Measurements from ENCODE around the gene KLHL3.

Gene KLHL3

GRCh38 chr5:137599457-137599856 is 136.4 kb downstream of the KLHL3 start:
- Histone ChIP-seq H3K27ac (ENCODE audit: low read depth, low read length) (no peak overlapping the region), H3F3A (ENCODE audit: insufficient read depth) (no peaks in the 10 kb centered on the region), H3K9me2 (replicated peaks; ENCODE audit: insufficient read depth, low read length) (no peaks in the 10 kb centered on the region), H4K20me1 (ENCODE audit: low read depth, low read length) (no peaks in the 10 kb centered on the region), H3K4me2 (ENCODE audit: low read depth, low read length, poor library complexity, severe bottlenecking) (no peak overlapping the region), H3K79me2 (ENCODE audit: insufficient read depth, low read length) (no peaks in the 10 kb centered on the region), H3K36me3 (ENCODE audit: low read length) (no peaks in the 10 kb centered on the region), H3K9me3 (ENCODE audit: insufficient read depth, low read length) (no peaks in the 10 kb centered on the region), H2AFZ (ENCODE audit: low read depth, low read length, severe bottlenecking) (no peak overlapping the region), H3K4me3 (ENCODE audit: insufficient read depth, low read length, poor library complexity, severe bottlenecking) (no peak overlapping the region), H3K9ac (ENCODE audit: low read length) (no peak overlapping the region), H3K27me3 (ENCODE audit: low read length) (no peaks in the 10 kb centered on the region)
- no peak for TF ChIP-seq CTCF (IDR thresholded peaks at IDR 0.05; ENCODE audit: insufficient read depth, low read length, poor library complexity, severe bottlenecking)
- no peak for TF ChIP-seq EZH2phosphoT487 (conservative IDR thresholded peaks at IDR 0.05; ENCODE audit: low read length)

- Histone ChIP-seq H3F3A (ENCODE audit: insufficient read depth) (no peaks in the 10 kb centered on the region), H3K9ac (ENCODE audit: low read length) (no peak overlapping the region), H3K27ac (ENCODE audit: low read depth, low read length) (no peak overlapping the region), H2AFZ (ENCODE audit: low read depth, low read length, severe bottlenecking) (no peak overlapping the region), H3K79me2 (ENCODE audit: insufficient read depth, low read length) (no peaks in the 10 kb centered on the region), H3K4me2 (ENCODE audit: low read depth, low read length, poor library complexity, severe bottlenecking) (no peak overlapping the region), H3K36me3 (ENCODE audit: low read length) (no peaks in the 10 kb centered on the region), H3K9me3 (ENCODE audit: insufficient read depth, low read length) (no peaks in the 10 kb centered on the region), H3K27me3 (ENCODE audit: low read length) (no peaks in the 10 kb centered on the region), H3K9me2 (replicated peaks; ENCODE audit: insufficient read depth, low read length) (no peaks in the 10 kb centered on the region), H3K4me3 (ENCODE audit: insufficient read depth, low read length, poor library complexity, severe bottlenecking) (no peak overlapping the region), H4K20me1 (ENCODE audit: low read depth, low read length) (no peaks in the 10 kb centered on the region)
- TF ChIP-seq CTCF (IDR thresholded peaks at IDR 0.05; ENCODE audit: insufficient read depth, low read length, poor library complexity, severe bottlenecking) (no peak), EZH2phosphoT487 (conservative IDR thresholded peaks at IDR 0.05; ENCODE audit: low read length) (no peak)
Measured at GRCh38 chr5:137598399-137598798, 137.5 kb downstream of the KLHL3 start.

- Histone ChIP-seq H3F3A (ENCODE audit: insufficient read depth) (no peaks in the 10 kb centered on the region), H3K27ac (ENCODE audit: low read depth, low read length) (no peak overlapping the region), H3K36me3 (ENCODE audit: low read length) (no peaks in the 10 kb centered on the region), H4K20me1 (ENCODE audit: low read depth, low read length) (no peaks in the 10 kb centered on the region), H3K4me2 (ENCODE audit: low read depth, low read length, poor library complexity, severe bottlenecking) (no peak overlapping the region), H3K79me2 (ENCODE audit: insufficient read depth, low read length) (no peaks in the 10 kb centered on the region), H3K9me3 (ENCODE audit: insufficient read depth, low read length) (no peaks in the 10 kb centered on the region), H3K27me3 (ENCODE audit: low read length) (no peaks in the 10 kb centered on the region), H2AFZ (ENCODE audit: low read depth, low read length, severe bottlenecking) (no peak overlapping the region), H3K4me3 (ENCODE audit: insufficient read depth, low read length, poor library complexity, severe bottlenecking) (no peak overlapping the region), H3K9me2 (replicated peaks; ENCODE audit: insufficient read depth, low read length) (no peaks in the 10 kb centered on the region), H3K9ac (ENCODE audit: low read length) (no peak overlapping the region)
- TF ChIP-seq CTCF (IDR thresholded peaks at IDR 0.05; ENCODE audit: insufficient read depth, low read length, poor library complexity, severe bottlenecking) (no peak), EZH2phosphoT487 (conservative IDR thresholded peaks at IDR 0.05; ENCODE audit: low read length) (no peak)
Measured at GRCh38 chr5:137596941-137597340, 138.9 kb downstream of the KLHL3 start.
